Inferior parietal cortex (tissue), 1 donor: ENCODE data around the gene CDADC1.

Experiments used
- DNase-seq: peaks from one replicate; pipeline ENCODE4 v3.0.0-alpha.2; 2016; ENCODE audit errors: extremely low spot score

The CDADC1 gene

DNA sequence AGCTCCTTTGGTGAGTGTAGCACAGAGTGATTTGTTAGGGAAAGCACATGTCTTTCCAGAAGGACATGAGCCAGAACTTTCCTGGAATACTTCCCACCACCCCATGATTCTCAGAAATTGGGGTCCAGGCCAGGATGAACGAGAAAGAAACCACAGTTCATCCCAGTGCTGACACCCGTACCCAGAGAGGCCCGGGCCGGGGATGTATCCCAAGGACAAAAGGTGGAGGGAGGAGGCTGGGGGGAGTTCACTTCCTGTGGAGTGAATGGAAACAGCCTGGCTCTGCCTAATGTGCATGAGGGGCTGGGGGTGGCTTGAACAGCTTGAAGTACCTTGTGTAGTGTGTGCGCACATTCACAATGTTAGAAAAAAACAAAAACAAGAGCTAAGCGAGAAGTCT, 47.5 kb downstream of the CDADC1 start:
- no peak for DNase-seq

DNA sequence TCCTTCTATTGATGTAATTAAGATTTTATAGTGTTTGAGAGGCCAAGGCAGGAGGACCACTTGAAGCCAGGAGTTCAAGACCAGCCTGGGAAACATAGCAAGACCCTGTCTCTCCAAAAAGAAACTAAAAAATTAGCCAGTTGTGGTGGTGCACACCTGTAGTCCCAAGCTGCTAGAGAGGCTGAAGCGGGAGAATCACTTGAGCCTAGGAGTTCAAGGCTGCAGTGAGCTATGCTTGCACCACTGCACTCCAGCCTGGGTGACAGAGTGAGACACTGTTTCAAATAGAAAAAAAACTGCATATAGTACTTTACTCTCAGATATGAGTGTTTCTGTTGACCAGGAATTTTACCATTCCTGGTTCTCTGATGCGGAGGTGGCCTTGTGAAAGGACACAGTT, 48.9 kb downstream of the CDADC1 start:
- no peak for DNase-seq

DNA sequence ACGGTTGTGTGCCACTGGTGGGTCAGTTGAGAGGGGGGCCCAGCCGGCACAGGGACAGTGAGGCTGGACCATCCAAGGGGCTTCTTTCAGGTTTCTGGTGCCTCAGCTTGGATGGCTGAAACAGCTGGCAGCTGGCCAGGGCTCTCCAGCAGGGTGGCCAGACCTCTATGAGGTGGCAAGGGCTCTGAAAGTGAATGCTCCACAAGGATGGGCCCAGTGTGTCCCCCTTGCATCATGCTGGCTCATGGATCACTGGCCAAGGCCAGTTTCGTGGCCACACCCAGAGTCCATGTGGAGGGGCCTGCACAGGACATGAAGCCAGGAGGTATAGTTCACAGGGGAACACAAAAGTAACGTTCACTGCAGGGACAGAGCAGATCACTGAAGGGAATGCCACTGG, 49.6 kb downstream of the CDADC1 start:
- no peak for DNase-seq

DNA sequence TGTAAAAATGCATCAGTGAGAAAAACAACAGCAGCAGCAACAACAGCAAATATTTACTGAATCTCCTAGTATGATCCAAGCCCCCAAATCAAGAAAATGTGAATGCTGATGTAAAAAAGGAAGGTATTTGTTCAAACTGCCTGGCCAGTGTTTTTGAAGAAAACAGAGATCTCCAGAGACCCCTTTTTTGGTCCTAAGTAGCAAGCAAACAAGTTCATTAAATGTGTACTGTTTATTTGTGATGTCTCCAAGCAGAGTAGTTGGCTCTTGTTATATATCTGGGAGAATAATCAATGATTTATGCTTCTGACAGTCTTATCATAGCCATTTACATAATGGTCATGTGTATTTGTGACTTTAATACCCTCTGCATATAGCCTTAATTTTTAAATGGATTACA, 50.7 kb downstream of the CDADC1 start:
- DNase-seq, result no peak

DNA sequence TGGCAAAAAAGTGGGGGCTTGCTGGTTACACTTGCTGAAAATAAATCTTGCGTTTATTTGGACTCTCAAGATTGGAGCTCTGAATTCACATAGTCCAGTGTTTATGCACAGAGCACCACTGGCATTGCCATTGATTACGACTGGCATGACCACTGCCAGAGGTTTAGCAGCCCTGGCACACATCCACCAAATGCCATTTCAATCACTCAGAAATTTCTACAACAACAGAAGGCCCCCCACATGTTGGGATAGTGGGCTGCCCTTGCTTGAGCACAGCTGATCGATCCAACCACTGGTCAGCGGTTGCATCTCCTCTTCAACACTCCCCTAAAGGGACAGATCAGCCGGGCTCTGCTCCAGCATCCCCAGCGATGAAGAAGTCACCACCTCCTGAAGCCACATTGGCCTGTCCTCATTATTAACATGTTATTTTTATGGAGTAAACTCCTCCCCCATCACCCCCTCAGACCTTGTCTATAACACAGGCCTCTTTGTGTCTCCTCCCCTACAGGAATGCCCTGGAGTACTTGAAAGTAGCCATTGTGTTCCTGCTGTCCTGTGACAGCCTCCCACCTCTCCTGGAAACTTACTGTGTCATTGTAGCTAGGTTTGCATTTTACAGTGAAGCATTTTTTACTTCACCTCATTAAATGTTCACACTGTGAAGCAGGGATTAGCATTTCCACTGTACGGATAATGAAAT, 51.3 kb downstream of the CDADC1 start:
- DNase-seq, result no peak

DNA sequence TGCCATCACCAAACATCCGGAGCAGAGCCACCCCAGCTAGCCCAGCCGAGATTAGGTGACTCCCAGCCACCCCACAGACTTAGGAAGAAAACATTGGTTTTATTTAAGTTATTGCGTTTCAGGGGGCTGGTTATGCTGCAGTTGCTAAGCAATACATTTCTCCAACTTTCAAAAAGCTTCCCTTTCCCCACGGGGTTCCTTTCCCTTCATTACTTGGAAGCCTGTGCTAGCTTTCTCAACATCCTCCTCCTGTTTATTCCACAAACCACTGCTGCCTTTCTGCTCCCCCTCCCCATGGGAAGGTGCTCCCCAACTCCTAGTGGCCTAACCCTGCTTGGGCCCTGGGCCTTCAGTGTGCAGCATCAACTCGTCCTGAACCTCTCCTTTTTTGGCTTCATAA, 52.6 kb downstream of the CDADC1 start:
- no peak for DNase-seq

DNA sequence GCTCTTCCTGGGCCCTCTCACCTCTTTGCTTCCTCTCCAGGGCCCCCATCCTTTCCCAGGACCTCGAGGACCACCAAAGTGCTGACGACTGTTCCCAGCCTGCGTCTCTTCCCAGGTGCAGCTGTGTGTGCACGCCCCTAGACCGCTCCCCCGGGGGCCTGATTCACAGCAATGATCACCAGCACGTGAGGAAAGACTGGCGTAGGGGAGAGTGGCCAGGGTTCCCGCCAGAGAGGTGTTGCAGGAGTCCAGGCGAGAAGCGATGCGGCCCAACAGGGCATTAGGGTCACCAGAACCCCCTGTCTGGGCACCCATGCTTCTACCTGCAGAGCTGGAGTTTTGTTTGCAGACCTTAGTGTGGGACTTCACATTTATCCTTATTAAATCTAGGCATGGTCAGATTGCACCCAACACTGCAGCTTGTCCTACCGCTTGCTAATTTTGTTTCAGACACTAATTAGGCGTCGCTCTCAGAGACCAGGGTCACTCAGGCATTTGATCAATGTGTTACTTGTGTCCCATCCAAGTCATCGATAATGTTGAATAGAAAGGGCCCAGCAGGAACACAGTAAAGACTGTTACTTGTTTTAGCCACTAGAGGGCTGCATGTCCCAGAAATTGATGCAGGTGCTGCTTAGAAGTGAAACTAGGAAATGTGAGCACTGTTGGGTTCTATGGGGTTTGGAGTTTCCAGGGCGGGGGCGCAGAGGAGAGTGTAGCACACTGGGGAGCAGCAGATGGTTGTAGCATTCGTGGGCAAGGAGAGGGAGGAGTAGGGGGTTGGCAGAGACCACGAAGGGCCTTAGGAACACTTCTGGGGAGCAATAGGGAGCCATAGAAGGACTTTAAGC, 53.2 kb downstream of the CDADC1 start:
- DNase-seq, result peak; percentile 84

DNA sequence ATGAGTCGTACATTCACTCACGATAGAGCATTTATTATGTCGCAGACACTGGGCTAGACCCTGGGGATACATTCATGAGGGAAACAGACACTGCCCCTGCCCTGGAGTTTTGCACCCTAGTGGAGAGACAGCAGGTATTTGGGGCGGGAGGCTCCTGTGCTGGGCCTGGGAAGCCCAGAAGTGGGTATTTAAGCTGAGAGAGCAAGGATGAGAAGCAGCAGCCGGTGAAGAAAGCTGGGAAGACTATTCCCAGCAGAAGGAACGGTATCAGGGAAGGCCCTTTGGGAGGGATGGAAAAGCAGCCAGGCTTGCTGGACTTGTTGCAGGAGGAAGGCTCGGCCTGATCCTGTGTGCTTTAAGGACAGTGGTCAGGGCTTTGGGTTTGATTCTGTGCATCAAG, 54.5 kb downstream of the CDADC1 start:
- no peak for DNase-seq

DNA sequence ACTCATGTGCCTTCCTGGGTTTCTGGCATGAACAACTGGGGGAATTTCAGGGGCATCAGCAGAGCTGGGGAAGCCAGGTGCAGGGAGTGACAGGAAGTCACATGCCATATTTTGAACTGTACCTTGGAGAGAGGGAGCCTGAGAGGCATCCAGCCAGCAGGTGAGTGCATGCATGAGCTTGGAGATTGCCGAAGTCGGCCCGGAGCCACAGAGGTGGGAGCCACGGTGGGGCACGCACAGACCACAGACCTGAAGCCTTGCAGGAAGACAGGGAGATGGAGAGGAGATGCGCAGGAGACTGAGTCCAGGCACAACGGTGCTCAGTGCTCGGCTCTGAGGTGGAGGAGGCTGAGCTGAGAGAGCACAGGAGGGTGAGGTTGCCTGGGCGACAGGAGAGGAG, 55.1 kb downstream of the CDADC1 start:
- DNase-seq, result no peak

DNA sequence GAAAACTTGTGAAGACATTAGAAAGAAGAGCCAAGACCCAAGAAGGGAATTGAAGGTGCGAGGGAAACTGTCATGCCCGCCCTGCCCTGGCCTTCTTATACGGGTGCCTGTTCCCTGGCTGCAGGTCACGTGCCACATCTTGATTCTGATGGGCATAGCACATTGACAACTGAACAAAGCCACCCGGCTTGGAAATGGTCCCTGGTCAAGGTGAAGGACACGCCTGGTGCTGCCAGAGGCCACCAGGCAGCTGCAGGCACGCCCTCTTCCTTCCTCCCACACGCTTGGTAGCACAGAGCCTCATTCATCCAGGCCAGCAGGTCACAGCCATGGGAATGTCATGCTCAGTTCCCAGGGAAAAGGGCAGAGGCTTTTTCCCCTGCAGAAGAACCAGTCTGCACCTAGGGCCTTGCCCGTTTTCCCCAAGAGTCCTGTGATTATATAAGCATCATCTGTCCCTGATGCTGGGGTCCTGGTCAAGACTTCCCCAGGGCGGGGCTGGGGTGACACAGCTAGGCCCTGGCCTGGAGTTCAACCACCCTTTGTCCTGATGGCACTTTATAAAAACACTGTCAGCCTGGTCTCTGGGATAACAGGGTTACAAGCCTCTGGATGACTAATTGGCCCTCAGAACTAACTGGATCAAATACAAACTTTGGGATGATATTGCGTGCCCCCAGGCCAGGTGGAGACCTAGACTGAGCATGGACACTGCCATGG, 56.0 kb downstream of the CDADC1 start:
- no peak for DNase-seq

DNA sequence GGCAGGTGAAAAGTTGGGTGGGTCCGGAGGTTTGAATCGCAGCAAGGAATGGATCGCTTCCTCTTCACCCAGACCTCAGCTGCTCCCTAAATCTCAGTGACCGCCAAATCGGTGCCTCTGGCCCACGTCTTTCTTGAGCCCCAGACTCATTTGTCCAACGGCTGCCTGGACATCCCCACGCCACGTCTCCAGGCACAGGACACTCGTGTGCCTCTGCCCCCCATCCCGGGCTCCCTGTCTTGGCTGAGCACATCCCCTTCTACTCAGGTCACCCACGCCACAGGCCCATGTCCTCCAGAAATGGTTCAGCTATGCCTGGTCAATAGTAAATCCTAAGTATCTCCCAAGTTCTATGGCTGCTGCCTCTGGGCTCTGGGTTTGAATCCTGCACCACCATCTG, 56.6 kb downstream of the CDADC1 start:
- DNase-seq, result no peak

DNA sequence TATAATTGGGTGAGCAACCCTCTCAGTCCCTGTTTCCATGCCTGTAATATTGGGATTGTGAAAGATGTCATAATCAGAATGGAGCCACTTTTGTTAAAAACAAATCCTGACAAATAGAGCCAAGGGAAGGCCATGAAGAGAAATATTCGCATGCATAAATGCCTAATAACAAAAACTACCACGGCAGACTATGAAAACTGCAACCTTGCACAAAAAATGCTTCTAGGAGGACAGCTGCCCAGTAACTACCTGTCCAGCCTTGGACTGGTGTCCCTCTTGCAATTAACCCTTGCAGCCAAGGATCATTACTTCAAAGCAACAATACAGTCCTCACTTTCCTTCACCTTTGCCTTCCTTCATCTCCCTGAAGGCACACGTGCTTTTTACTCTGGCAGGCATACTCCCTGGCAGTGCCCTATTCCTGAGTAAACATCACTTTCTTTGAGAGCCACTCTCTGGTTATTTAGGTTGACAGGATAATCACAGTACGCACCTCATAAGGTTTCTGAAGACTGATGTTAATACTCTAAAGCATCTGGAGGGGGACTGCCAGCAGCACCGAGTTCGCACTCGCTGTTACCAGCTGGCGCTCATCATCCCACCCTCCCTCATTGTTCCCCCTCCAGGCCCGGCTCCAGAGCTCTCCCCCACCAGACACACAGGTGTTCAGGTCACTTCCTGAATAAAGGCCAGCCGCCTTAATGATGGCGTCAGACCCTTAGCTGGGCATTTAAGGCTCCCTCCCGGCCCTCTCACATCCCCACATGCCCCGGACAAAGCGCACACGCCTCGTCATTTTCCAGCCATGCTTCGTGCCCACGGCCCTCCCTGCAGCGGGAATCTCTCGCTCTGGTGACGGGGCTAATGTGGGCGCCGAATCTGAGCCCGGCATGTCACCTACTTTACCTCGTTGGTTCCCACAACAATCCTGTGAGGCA, 57.3 kb downstream of the CDADC1 start:
- DNase-seq, result no peak

DNA sequence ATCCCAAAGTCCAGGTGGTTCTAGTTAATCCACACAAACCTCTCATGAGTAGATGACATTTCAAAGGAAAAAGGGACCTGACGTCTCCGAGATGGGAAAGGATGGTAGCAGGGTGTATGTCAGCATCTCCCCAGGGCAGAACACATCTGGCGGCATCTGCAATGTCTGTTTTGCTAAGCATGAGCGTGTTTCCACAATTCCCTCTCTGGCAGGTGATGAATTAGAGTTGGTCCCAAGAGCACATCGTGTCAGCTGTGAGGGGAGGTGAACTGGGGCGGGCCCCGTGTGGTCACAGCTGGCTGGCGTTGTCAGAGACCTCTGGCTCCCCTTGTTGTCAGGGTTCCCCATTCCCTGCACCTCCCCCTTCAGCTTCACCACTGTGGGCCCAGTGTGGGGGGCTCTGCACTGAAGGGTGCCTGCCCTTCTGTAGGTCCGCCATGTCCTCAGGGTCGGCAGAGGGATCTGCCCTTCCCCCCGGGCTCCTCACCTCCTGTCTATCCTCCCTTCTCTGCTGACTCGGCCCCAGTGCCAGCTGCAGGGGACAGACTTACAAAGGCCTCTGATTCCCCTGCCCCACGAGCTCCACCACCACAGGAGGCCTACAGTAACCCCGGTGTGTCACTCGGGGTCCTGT, 58.2 kb downstream of the CDADC1 start:
- no peak for DNase-seq

DNA sequence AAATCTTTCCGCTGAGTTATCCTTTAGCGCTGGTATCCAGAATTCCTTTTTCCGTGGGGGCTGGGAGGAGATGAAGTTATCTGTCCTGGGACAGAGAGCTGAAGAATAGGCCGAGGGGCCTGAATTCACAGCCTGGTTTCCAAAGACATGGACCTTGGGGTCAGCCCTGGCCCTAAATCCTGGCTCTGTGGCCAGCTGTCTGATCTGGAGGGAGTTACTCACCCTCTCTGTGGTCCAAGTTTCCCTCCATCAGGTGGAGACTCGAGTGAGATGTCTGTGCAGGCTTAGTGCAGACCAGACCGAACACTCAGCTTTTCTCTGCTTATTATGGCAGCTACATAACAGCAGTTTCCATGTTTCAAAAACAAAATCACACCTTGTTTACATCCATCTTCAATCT, 59.6 kb downstream of the CDADC1 start:
- no peak for DNase-seq

DNA sequence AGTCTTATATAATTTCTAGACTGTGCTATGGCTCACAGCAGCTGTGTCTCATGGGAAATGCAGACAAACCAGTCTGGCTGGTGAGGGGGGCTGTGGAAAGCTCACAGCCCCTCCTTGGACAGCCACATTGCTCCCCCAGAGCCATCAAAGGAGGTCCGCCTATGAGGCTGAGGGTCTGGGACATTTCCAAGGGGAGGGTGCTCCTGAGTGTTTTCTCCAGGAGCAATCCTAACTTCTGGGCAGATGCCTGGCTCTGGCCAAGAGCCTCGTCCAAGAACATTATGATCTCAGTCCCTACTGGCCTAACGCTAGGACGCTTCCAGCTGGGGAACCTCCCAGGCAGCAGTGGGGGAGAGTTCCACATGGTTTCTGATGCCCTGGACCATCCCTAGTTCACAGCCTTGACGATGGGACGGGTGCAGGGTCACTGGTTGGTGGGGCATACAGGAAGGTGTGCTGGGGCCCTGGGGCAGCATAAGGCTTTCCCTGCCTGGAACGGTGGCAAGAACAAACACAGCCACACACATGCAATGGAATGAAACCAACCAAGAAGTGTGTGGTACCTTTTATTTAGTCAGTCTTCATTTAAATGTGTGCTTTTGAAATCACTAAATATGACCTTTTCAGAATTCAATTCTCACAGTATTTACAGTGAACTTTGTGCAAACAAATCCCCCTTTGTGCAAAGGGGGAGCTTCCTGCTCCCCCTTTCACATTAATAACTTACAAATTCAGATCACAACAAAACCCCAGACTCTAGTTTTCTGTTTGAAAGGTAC, 60.6 kb downstream of the CDADC1 start:
- DNase-seq, result no peak

DNA sequence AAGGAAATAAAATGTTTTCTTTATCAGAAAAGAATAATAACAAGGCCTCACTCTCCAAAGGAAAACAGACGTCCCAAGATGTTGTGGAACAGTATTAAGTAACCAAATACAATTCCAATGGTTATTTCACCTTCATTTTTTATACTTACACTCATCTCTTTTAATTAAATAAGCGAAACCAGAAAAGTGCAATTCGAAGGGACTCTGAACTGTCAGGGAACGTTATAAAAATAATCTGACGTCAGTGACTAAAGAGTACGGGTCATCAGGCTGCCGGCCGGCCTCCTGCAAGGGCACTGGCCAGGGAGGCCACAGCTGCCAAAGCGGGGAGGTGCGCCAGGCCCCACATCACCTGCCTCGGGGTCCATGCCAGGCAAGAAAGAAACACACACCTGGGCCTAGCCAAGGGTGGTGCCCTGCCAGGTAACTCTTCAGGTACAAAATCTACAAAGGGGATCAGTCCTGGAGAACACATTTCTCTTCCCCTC, 61.2 kb downstream of the CDADC1 start:
- no peak for DNase-seq

DNA sequence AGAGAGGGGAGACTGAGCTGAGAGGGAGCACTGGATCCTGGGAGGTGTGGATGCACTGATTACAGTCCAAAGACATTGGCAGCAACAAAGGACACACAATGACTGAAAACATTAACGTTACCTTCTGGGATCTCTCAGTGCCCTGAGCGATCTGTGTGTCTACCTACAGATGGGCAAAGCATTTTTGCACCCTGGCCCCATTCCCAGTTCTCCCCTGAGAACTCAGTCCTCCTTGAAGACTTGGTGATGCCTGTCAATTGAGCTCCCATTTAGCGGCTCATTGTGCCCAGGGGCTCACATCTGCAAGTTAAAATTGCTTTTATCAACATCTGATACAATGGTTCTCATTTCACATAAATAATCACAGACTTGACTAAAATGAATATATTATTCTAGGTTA, 62.5 kb downstream of the CDADC1 start:
- DNase-seq, result no peak

DNA sequence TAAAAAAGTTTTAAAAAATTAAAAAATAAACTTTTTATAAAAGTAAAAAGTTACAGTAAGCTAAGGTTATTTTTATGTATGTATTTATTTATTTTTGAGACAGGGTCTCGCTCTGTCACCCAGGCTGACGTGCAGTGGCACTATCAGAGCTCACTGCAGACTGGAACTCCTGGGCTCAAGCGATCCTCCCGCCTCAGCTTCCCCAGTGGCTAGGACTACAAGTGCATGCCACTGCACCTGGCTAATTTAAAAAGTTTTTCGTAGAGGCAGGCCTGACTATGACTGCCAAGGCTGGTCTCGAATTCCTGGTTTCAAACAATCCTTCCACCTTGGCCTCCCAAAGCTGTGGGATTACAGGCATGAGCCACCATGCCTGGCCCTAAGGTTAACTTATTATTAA, 64.1 kb downstream of the CDADC1 start:
- DNase-seq, result no peak

DNA sequence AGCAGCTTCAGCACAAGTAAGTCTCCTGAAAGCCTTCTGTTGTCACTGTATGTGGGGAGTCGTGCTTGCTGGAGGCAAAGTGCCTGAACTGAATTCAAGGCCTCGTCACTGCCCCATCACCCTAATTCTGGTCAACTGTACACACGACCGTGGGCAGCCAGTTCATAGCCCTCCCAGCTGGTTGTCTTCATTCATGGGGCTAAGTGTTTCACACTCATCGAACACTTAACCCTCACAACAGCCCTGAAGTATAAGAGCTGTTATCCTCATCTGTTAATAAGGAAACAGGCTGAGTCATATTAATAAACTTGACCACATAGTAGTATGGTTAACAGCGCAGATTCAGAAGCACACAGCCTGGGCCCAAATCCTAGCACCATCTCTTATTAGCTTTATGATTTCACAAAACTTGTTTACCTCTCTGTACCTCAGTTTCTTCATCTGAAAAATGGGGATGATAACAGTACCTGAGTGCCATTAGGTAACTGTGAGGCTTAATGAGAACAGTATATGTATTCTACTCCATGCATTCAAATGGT, 66.7 kb downstream of the CDADC1 start:
- no peak for DNase-seq

DNA sequence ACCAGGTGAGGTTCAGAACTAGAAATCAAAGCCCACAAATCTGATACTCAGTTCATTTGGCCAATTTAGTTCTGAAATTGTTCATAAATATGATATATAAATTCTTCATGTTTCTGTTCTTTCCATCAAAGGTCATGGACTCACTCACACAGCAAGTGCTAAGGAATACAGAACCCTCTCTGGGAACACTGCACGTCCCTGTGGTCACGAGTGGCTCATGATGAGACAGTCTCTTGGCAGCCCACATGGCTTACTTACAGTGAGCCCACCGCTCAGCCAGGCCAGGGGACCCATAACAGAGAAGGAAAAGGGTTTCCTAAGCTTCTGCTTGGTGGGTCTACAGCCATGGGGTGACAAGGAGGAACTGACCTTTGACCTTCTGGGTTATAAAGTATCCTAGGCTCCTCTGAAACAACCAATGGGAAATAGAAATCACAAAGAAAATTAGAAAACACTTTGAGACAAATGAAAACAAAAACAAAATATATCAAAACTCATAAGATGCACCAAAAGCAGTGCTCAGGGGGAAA, 67.4 kb downstream of the CDADC1 start:
- no peak for DNase-seq
